ENCODE results near the gene C13orf46. TPM values are rescaled to one million over a fixed set of nuclear protein-coding genes. Genes with fewer than 3 reads are reported as not detected.

Gene C13orf46
- total RNA-seq, 2 experiments from 2014 or later, result 0.21 TPM; not detected in 1

DNA sequence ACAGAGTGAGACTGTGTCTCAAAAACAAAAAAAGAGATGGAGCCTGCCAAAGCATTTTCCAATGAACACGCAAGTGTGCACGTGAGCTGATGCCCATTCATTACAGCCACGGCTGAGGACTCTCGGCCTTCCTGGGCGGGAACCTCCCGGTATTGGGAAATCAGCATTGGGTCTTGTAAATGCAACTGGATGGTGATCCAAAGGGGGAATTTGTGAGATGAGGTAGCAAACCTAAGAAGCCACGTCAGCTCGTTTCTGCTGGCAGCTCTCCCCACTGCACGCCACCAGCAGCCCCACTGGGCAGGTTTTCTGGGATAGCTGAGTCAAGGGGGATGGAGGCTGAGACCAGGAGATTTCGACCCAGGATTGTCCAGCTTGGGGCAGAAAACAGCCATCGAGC, 11.5 kb downstream of the C13orf46 start:
- ChIA-PET POLR2A (no interaction called here), CTCF (ENCODE audit: unreplicated experiment) (no interaction called here)
- Histone ChIP-seq H3K4me1 (ENCODE audit: insufficient read depth, low read length, poor library complexity, severe bottlenecking) (no peaks in the 10 kb centered on the region), H3K9me2 (ENCODE audit: insufficient read depth, low read length) (no peaks in the 10 kb centered on the region), H2AFZ (ENCODE audit: low read length) (no peak overlapping the region), H4K20me1 (ENCODE audit: insufficient read depth, low read length) (no peaks in the 10 kb centered on the region), H3K9me3 (ENCODE audit: low read length) (0 out of 2 replicates have a peak, but pooled peaks cover 5% of the 10 kb centered on the region), H3K36me3 (ENCODE audit: insufficient read depth, low read length) (no peaks in the 10 kb centered on the region), H3K4me3 (ENCODE audit: low read depth, low read length, poor library complexity, severe bottlenecking) (no peak overlapping the region), H3K79me2 (ENCODE audit: insufficient read depth, low read depth, low read length) (no peaks in the 10 kb centered on the region), H3K27ac (ENCODE audit: low read depth, low read length, poor library complexity, severe bottlenecking) (no peak overlapping the region), H3K4me2 (ENCODE audit: low read length) (no peak overlapping the region)
- intact Hi-C loops (cut with micrococcal nuclease; ENCODE audit: unreplicated experiment), result no loop called here
- no TSS peak for BruUV-seq (replicated peaks)
- DNase-seq (ENCODE audit: low spot score), result no peak
- TF ChIP-seq CTCF (conservative IDR thresholded peaks at IDR 0.05; ENCODE audit: low read length) (no peak), EZH2phosphoT487 (IDR thresholded peaks at IDR 0.05; ENCODE audit: borderline replicate concordance, low read depth, low read length) (no peak)

- no TSS peak for BruUV-seq (replicated peaks)
- TF ChIP-seq CTCF (conservative IDR thresholded peaks at IDR 0.05; ENCODE audit: low read length), result no peak
- TF ChIP-seq EZH2phosphoT487 (IDR thresholded peaks at IDR 0.05; ENCODE audit: borderline replicate concordance, low read depth, low read length), result no peak
- Histone ChIP-seq H3K36me3 (ENCODE audit: insufficient read depth, low read length) (no peaks in the 10 kb centered on the region), H3K27ac (ENCODE audit: low read depth, low read length, poor library complexity, severe bottlenecking) (no peak overlapping the region), H3K4me2 (ENCODE audit: low read length) (no peak overlapping the region), H3K9me3 (ENCODE audit: low read length) (0 out of 2 replicates have a peak, but pooled peaks cover 5% of the 10 kb centered on the region), H3K9me2 (ENCODE audit: insufficient read depth, low read length) (no peaks in the 10 kb centered on the region), H4K20me1 (ENCODE audit: insufficient read depth, low read length) (no peaks in the 10 kb centered on the region), H2AFZ (ENCODE audit: low read length) (no peak overlapping the region), H3K4me1 (ENCODE audit: insufficient read depth, low read length, poor library complexity, severe bottlenecking) (no peaks in the 10 kb centered on the region), H3K79me2 (ENCODE audit: insufficient read depth, low read depth, low read length) (no peaks in the 10 kb centered on the region), H3K4me3 (ENCODE audit: low read depth, low read length, poor library complexity, severe bottlenecking) (no peak overlapping the region)
- ChIA-PET CTCF (ENCODE audit: unreplicated experiment) (no interaction called here), POLR2A (interaction anchor here (1.4 kb wide), 1 partner anchor 67 kb away, joined by 3 read pairs; no protein-coding TSS in a partner anchor)
- intact Hi-C loops (cut with micrococcal nuclease; ENCODE audit: unreplicated experiment), result no loop called here
- DNase-seq (ENCODE audit: low spot score), result no peak
Measured at GRCh38 chr13:113960276-113960948, 13.5 kb downstream of the C13orf46 start.

DNA sequence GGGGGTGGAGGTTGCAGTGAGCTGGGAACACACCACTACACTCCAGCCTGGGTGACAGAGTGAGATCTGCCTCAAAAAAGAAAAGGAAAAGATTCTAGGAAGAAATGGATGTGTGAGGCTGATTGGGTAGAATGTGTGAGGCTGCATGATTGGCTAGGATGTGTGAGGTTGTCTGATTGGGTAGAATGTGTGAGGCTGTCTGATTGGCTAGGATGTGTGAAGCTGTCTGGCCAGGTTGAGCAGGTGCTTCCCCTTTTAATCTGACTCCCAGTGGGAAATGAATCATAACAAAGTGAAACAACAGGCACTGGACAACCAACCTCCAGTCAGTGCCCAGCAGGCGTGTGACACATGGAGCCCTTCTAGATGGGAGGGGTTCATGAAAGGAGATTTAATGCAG, 14.7 kb downstream of the C13orf46 start:
- H3K9me3 ChIP-seq (ENCODE audit: low read length), result 0 out of 2 replicates have a peak, but pooled peaks cover 5% of the 10 kb centered on the region
- no peaks in the 10 kb centered on the region for H4K20me1 ChIP-seq (ENCODE audit: insufficient read depth, low read length)
- intact Hi-C loops (cut with micrococcal nuclease; ENCODE audit: unreplicated experiment), result no loop called here
- no peaks in the 10 kb centered on the region for H3K79me2 ChIP-seq (ENCODE audit: insufficient read depth, low read depth, low read length)
- no peaks in the 10 kb centered on the region for H3K36me3 ChIP-seq (ENCODE audit: insufficient read depth, low read length)
- H3K27ac ChIP-seq (ENCODE audit: low read depth, low read length, poor library complexity, severe bottlenecking), result no peak overlapping the region
- DNase-seq (ENCODE audit: low spot score), result no peak
- no peaks in the 10 kb centered on the region for H3K4me1 ChIP-seq (ENCODE audit: insufficient read depth, low read length, poor library complexity, severe bottlenecking)
- no peak overlapping the region for H3K4me3 ChIP-seq (ENCODE audit: low read depth, low read length, poor library complexity, severe bottlenecking)
- POLR2A ChIA-PET, result no interaction called here
- no peak for TF ChIP-seq EZH2phosphoT487 (IDR thresholded peaks at IDR 0.05; ENCODE audit: borderline replicate concordance, low read depth, low read length)
- TF ChIP-seq CTCF (conservative IDR thresholded peaks at IDR 0.05; ENCODE audit: low read length), result no peak
- no peaks in the 10 kb centered on the region for H3K9me2 ChIP-seq (ENCODE audit: insufficient read depth, low read length)
- no peak overlapping the region for H3K4me2 ChIP-seq (ENCODE audit: low read length)
- no peak overlapping the region for H2AFZ ChIP-seq (ENCODE audit: low read length)
- CTCF ChIA-PET (ENCODE audit: unreplicated experiment), result no interaction called here
- BruUV-seq (replicated peaks), result no TSS peak

Data from OCI-LY7 (cell line).